Fibroblast of mammary gland (primary cell): Measurements from ENCODE around the gene OR2M2.

Experiments used
- DNase-seq: peaks from one replicate; pipeline ENCODE4 v3.0.0-alpha.2; 2010; ENCODE audit warnings: low read depth
- H3K4me3 ChIP-seq: 2 replicates; pipeline ENCODE4 v1.5.1; 2011; ENCODE audit warnings: low read depth, mild to moderate bottlenecking, low read length, moderate library complexity; ENCODE audit not compliant: control insufficient read depth
- TF ChIP-seq, protein P1 (sequence below): conservative IDR thresholded peaks from 2 replicates; pipeline ENCODE4 v1.5.1; 2011; ENCODE audit warnings: low read depth, low read length, inconsistent platforms; ENCODE audit not compliant: control insufficient read depth, insufficient read depth

The OR2M2 gene

DNA sequence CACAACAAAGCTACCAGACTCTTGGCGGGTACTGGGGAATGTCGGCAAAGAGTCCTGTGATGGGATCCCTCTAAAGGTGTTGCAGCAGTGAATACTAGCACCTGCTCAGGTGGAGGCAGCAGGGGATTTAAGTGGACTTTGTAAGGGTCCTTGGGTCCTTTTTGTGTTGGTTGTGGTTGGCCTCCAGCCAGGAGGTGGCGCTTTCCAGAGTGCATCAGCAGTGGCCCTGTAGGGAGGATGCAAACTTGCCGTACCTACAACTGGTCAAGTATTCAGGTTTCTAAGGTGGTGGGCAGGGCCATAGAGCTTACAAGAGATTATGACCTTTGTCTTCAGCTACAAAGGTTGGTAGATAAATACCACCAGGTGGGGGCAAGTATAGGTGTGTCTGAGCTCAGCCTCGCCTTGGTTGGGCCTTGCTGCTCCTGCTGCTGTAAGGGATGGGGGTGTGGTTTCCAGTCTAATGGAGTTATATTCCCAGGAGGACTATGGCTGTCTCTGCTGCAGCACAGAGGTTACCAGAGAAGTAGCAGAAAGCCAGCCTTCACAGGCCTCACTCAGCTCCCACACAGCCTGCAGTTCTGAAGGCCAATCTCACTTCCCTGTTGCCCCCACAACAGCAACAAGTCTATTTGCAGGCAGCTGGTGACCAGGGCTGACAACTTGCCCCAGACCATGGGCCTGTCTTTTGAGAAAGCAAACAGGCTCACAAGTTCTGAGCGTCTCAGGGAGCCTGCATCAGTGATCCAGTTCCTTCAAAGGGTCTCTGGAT, 22.4 kb upstream of the OR2M2 start:
- H3K4me3 ChIP-seq = no peak overlapping the region
- no peak for DNase-seq
- TF ChIP-seq, protein P1, sequence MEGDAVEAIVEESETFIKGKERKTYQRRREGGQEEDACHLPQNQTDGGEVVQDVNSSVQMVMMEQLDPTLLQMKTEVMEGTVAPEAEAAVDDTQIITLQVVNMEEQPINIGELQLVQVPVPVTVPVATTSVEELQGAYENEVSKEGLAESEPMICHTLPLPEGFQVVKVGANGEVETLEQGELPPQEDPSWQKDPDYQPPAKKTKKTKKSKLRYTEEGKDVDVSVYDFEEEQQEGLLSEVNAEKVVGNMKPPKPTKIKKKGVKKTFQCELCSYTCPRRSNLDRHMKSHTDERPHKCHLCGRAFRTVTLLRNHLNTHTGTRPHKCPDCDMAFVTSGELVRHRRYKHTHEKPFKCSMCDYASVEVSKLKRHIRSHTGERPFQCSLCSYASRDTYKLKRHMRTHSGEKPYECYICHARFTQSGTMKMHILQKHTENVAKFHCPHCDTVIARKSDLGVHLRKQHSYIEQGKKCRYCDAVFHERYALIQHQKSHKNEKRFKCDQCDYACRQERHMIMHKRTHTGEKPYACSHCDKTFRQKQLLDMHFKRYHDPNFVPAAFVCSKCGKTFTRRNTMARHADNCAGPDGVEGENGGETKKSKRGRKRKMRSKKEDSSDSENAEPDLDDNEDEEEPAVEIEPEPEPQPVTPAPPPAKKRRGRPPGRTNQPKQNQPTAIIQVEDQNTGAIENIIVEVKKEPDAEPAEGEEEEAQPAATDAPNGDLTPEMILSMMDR = no peak

DNA sequence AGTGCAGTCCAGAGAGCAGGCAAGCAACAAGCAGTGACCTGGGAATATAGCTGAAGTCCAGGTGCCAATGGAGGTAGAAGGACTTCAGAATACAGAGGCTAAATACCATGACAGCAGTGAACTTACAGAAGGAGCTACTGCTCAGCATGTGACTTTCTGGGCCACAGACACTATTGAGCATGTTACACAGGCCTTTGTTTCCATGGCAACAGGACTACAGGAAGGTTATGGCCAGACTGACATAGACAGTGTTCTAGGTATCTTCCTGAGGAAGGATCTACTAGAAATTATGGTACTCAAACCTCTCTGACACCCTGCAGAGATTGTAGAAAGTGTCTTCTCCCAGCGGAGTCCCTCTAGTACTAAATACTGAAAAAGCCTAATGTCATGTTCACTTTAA, 18.7 kb upstream of the OR2M2 start:
- no peak overlapping the region for H3K4me3 ChIP-seq
- TF ChIP-seq, protein P1 = no peak
- DNase-seq = no peak

DNA sequence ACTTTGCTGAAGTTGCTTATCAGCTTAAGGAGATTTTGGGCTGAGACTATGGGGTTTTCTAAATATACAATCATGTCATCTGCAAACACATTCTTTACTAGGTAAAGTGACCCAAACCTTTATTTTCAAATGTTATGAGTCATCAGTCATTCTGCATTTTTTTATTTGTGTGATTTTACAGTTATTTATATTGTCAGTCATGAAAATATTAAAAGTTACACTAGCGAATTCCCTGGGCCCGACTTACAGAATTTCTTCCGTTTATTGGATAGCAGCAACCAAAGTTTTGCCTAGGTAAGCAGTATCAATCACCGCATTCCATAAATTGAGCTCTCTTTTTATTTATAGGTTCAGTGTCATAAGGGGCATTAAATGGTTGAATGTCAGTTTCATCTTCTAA, 15.9 kb upstream of the OR2M2 start:
- TF ChIP-seq, protein P1 = no peak

DNA sequence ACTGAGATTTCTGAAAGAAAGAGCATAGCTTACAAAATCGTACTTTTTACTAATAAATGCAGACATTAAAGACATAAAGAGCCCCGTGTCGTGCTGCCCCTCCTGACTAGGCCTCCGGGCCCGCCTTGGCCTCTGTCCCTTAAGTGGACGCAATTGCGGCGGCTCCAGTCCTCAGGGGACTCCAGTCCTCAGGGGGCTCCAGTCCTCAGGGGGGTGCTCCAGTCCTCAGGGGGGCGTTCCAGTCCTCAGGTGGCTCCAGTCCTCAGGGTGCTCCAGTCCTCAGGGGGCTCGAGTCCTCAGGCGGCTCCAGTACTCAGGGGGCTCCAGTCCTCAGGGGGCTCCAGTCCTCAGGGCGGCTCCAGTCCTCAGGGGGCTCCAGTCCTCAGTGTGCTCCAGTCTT, 10.6 kb upstream of the OR2M2 start:
- no peak overlapping the region for H3K4me3 ChIP-seq
- TF ChIP-seq, protein P1 = no peak
- DNase-seq = no peak

More for the DNA sequence above, 15.9 kb upstream of the OR2M2 start:
- H3K4me3 ChIP-seq = no peak overlapping the region
- DNase-seq = no peak

DNA sequence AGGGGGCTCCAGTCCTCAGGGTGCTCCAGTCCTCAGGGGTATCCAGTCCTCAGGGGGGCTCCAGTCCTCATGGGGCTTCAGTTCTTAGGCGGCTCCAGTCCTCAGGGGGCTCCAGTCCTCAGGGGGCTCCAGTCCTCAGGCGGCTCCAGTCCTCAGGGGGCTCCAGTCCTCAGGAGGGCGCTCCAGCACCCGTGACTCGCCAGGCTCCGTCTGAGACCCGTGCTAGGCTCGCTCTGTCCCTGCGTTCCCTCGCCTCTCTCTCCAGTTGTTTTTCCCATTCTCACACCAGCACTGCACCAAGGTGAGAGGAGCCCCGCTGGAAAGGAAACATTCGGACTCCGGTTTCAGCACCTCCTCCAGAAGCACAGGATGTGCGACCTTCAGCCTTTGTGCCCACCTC, 9.4 kb upstream of the OR2M2 start:
- TF ChIP-seq, protein P1 = no peak
- no peak for DNase-seq
- H3K4me3 ChIP-seq = no peak overlapping the region

DNA sequence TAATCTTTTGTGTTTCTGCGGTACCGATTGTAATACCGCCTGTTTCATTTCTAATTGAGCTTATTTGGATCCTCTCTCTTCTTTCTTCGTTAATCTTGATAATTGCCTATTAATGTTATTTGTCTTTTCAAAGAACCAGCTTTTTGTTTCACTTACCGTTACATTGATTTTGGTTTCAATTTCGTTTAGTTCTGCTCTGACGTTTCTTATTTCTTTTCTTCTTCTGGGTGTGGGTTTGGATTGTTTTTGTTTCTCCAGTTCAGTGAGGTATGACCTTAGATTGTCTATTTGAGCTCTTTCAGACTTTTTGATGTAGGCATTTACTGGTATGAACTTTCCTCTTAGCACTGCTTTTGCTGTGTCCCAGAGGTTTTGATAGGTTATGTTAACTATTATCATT, 9.4 kb downstream of the OR2M2 start:
- DNase-seq = no peak
- TF ChIP-seq, protein P1 = no peak
- H3K4me3 ChIP-seq = no peak overlapping the region
